ENCODE data around the gene COL6A3.

Gene COL6A3

DNA sequence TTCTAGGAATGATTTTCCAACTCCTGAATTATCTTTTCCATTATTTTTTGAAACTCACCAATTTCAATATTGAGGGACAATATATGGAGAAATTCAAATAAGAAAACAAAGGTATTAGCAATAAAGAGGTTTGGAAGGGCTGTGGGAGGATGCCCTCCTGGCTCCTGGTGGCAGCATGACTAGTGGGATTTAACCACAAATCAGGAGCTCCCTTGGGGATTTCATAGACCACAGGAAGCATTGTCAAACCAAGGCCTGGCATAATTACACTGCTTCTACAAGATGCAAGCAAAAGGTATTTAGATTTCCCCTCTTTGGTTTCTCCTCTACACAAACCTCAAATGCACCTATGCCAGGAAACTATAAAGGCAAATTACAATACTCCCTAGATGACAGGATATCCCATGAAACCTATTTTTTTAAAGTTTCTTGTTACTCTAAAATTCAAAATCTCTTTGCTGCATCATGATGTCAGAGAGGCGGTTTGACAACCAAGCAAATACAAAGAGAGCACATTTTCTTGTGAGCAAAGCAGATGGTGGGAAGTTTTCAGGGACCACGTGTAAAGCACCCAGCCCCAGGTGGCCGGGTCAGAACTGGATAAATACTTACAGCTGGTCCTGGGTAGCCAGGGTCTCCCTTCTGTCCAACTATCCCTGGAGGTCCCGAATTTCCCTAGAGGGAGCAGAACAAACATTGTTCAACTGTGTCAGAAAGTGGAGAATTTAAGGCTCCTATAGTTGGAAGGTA lies 67.9 kb downstream of the COL6A3 start:
- peak; percentile 49 for DNase-seq (ENCODE audit: low read depth)

DNA sequence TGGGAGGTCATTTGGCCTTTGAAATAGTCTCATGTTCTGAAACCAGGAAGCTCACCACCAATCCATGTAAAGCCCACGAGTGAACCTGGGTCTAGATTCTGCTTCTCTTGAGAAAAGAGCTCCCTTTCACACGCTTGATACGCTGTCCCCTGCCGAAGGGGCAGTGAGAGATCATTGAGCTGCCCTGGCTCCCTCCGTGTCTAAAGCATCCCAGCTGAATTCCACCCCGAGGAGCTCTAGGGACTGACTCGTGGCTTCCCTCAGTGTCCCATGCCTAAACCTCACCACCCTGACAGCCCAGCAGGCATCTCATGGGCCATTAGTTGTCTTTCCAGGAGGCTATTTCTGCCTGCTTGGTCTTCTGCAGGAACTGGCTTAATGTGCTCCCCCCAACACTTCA lies 68.6 kb downstream of the COL6A3 start:
- no peak for DNase-seq (ENCODE audit: low read depth)

DNA sequence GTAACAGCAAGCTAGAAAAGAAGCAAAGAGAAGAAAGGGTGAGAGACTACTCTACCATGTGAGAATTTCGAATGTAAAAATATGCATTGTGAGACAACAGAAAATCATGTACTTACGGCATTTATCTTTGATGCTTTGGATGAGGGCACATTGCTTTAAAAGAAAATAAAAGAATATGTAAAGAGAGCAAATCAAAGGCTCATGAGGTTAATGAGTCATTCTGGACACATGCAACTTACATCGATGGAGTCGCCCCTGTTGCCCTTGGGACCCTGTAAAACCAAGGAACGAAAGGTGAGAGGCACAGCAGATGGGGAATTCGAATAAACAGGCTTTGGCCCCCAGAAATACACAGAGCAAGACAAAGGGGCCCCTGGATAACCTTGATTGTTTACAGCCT lies 69.0 kb downstream of the COL6A3 start:
- no peak for DNase-seq (ENCODE audit: low read depth)

DNA sequence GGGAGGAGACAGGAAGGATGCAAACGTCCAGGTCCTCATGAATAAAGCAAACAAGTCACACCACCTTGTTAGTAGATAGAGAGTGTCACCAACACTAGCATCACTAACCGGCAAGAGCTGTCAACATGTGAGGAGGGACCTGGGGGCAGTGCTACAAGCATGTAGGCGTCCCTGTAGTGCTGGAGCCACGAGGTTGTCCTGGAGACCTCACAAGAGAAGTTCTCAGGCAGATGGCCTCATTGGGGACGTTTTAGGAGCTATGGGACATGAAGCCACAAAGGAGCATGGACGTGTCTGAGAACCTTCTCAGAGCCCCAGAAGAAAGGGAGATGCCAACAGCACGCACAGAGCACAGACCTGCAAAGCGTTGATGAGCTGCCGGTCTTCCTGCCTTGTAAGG lies 70.0 kb downstream of the COL6A3 start:
- no peak for DNase-seq (ENCODE audit: low read depth)

DNA sequence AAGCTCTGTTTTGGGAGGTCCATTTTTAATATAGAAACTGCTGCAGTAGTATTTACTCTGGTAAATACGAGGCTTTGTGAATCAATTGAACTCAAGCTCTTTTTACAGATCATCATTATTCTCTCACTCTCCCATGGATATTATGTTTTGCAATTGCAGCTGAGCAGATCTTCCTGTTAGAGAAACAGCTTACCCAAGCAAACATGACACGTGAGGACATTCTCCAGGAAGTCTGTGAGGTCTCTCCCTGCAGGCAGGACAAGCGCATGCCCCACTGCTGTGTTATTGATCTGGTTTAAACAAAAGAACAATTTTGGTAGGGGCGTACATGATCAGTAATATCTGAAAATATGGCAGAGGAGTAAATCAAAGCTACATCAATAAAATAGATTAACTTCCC lies 72.1 kb downstream of the COL6A3 start:
- no peak for DNase-seq (ENCODE audit: low read depth)

DNA sequence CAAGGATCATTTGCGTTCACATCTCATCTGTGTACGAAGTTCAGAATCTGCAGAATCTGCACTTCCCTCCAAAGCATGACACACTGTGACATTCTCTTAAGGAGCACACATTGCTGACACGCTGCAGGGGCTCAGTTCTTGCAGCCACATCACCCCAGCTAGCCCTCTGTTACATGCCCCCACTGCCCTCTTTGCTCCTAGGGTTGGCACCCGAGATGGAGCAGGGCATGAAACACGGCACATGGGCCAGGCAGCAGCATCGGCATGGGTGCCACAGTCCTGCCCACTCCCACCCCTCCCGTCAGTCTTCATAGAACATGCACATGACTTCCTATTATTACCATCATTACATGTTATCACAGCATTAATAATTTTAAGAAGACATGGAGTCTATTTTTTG lies 76.4 kb downstream of the COL6A3 start:
- no peak for DNase-seq (ENCODE audit: low read depth)

DNA sequence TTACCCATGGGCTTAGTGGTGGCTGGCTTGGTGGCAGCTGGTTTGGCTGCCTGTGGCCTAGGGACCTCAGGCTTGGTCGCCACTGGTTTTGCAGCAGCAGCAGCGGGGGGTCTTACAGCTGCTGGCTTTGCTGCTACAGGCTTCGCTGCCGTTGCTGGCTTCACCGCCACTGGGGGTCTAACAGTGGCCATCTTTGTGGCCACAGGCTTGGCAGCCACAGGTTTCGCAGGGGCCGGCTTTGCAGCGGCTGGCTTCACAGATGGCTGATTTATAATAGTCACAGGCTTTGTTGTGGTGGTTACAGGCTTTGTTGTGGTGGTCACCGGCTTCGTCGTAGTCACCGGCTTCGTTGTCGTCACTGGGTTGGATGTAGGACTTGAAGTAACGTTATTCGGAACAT lies 77.8 kb downstream of the COL6A3 start:
- no peak for DNase-seq (ENCODE audit: low read depth)

DNA sequence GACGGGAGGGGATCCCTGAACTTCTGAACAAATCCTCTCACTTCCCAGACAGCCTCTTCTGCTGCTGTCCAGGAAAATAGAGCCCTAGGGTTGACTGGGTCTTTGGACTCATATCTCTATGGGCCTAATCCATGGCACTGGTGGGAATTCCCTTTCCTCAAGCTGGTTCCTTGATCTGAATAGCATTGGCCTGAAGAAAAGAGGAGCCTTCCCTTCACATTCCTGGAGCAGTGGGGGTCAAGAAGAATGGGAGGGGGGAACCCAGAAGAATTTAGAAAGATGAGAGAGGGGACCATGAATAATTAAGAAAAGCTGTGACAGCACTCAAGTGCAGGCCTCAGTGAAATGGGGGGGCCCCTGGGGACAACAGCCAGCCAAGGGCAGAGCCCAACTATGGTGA lies 80.2 kb downstream of the COL6A3 start:
- no peak for DNase-seq (ENCODE audit: low read depth)

DNA sequence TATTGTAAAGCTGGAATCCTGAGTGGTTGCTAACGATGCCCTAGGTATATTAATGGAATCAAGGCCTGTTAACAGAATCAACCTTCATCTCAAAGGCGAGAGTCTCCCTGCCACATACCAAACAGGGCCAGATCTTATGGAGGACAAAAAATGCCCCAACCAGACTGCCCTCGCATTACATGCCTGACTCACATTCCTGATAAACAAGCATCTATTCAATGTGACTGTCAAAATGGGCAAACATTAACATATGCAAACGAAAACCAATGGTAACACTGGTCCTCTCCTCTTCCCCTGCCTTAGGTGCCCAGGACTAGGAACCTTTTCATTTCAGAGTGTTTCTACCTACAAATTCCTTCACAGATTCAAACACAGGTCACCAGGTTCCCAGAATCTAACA lies 83.4 kb downstream of the COL6A3 start:
- DNase-seq (ENCODE audit: low read depth): no peak

DNA sequence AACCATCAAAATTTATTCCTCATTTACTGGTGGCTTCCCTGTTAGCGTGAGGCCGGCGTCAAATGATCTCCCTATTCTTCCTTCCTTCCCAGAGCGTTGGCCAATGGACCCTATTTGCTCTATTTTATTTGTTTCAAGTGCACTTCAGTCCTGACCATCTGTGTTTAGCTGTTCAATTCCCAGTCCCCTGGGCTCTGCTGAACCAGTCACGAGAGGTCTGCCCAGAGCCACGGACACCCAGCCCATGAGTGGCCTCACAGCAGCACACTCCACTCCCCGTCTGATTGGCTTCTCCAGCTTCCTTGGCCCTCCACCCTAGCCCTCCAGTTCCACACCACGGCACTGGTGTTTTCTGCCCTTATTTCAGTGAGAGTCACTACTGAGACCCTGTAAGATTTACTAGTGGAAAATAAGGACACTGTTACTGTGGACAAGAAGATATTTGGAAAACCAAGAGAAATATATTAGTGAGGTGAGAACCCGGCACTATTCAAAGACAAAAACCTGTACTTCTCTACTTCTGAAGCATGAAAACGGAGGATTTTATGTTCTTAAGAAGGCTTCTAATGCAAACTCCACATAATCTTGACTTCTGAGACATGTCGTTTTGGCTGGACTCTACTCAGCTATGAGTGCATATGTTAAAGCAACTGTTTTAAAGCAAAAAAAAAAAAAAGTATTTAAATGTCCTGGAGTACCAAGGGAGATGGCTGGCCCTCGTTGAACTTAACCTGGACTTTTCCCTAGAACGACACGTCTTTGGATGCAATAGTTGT lies 86.6 kb downstream of the COL6A3 start:
- no peak for DNase-seq (ENCODE audit: low read depth)

DNA sequence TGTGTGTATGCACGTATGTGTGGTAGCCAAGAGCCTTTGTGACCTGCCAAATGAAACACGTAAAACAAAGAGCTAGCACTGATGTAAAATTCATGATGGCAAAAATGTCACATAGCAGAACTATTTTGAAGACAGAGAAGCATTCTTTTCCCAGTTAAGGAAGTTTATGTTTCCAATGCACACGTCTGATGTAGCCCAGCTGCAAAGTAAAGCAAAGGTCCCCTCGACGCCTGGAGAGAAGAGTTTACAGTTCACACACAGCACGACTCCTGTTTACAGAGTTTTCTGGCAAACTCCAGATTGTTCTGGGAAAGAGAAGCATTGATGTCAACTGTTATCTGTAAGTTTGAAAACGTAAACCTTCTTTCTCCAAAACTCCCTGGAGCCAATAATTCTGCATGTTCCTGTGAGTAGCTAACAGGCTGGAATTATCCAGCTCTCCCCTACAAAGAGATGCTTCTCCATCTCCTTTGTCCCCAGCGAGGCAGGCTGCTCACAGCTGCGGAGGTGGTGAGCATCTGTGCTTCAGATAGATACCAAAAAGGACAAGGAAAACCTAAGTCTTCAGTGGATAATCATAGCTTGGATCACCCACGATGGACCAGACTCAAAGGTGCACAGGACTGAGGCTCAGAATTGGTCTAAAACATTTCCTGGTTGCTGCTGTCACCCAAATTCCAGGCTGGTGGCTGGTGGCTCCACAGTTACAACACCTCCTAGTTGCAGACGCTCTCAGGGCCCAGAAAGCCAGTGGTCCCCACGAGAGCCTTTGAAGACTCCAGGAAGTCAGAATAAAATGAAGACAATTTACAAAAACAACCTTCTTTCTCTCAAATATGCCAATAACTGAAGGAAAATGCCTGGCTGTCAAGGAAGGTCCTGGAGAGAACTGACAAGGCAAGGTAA lies 87.4 kb downstream of the COL6A3 start:
- no peak for DNase-seq (ENCODE audit: low read depth)

DNA sequence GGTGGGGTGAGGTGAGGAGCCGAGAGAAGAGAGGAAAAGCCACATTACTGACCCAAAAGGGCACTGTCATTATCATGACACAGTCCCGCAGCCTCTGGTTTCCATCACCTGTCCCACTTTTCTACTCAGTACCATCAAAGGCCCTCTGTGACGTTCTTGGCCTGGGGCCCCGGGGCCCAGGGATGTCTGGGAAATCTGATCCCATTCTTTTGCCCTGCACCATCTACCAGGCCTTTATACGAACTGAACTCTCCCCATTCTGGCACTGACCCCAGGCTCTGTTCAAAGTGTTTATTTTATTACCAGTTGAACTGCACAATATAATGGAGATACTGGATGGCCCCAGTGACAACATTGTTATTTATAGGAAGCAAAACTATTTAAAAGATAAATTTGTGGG lies 89.1 kb downstream of the COL6A3 start:
- no peak for DNase-seq (ENCODE audit: low read depth)

DNA sequence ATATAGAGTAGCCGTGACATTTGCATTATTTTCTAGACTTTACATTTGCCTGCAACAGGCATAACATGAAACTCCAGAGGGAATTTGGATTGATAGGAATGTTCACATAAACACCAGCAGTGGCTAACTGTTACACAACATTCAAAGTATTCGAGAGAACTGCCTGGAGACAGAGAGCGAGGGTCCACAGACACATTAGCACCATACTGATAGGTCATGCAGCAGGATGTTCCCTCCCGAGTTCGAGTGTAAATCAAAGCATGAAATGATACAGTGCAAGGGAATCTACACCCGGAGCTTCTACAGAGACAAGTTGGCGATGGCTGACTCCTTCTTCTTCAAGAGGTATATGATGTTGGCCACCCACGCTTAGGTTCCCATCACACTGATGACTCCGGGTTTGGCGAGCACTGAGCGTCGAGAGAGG lies 89.5 kb downstream of the COL6A3 start:
- no peak for DNase-seq (ENCODE audit: low read depth)

DNA sequence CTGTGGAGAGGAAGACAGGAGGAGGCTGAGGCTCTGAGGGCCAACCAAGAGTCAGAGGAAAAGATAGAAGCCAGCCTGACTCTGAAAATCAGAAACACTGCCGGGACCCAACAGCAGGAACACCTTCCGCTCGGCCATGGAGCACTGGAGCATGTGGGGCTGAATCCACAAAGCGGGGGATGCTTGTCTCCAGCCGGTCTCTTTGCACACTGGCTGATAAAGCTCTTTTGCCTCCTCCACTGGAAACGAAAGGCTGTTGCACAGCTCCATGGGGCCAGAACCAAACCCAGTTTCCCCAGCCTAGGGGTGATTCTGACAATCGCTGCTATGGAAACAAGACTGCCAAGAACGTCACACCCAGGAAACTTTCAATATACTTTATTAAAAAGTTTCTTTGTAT lies 90.3 kb downstream of the COL6A3 start:
- no peak for DNase-seq (ENCODE audit: low read depth)

DNA sequence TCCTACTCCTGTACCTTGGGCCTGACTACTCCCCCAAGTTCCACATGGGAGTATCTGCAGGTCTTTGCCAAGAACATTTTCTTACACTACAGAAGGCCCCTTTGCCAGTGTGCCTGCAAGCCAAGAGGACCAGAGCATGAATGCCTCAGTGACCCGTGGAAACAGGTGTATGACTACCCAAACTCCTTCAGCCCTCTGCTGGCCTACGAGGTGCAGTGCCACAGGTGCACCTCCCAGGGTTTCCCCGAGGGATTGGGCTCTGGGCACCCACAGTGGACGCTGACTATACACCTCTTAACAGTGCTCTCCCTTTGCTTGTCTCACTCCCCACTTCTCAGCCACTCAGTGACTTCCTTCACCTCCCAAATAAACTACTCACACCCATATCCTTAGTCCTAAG lies 91.4 kb downstream of the COL6A3 start:
- DNase-seq (ENCODE audit: low read depth): peak; percentile 62

DNA sequence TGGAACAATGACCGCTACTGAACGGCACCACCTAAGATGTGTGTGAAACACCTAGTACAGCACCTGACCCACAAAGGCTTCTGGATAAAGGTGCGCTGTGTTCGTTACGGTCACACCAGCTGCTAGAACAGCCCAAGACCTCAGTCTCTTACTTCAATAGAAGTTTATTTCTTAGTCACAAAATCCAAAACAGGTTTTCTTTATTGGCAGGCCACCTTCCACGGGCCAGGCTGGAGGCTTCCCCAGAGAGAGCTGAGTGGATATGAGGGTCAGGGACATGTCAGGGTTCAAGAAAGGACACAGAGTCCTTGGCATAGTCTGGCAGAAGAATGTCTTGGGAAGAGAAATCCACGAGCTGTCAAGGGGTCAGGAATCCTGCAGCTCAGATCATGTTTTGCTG lies 92.2 kb downstream of the COL6A3 start:
- DNase-seq (ENCODE audit: low read depth): no peak

DNA sequence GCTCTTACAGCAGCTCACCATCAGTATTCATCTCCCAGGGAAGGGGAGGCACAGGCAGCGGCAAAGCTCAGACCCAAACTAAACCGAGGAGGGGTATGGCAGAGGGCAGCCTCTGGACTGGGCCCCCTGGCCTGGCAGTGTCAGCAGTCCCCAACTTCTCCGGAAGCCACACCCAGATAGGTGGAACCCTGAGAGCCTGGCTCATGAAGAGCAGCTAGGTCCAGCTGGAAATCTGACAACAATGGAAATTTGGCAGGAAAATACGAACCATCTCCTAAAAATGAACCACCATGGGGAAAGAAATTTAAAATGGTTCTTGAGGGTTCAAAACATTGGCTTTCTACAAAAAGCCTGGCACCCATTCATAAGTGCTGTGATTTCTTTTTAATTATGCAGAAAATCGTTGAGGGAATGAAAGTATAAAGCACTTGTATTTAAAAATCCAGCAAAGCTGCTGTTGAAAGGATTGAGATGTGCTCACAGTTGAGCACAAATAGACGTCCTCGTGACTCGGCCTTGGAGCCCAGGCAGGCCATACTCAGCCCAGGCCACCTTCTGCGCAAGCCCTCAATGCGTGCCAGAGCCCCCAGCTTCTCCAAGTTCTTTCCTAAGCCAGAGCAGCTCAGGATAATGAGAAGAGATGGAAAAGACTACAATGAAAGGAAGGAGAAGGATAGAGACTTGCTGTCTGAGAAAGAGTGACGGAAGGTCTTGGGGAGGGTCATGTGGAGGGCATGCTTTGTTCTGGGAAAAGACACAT lies 93.0 kb downstream of the COL6A3 start:
- no peak for DNase-seq (ENCODE audit: low read depth)

DNA sequence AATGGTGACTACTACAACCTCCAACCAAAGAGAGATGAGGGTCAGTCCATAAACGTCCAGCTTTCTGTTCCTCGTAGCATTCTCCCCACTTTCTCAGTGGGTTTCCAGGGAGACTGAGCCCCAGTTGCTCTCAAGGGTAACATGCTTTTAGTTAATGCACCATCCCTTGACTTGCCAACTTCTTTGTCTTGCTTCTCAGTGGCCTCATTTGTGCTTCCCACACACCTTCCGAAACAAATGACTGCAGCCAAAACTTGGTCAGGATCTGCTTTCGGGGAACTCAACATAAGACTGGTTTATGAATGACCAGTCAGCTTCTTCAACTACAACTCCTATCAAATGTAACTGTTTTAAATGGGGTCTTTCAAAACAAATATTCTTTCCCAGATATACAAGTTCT lies 94.1 kb downstream of the COL6A3 start:
- DNase-seq (ENCODE audit: low read depth): no peak

DNA sequence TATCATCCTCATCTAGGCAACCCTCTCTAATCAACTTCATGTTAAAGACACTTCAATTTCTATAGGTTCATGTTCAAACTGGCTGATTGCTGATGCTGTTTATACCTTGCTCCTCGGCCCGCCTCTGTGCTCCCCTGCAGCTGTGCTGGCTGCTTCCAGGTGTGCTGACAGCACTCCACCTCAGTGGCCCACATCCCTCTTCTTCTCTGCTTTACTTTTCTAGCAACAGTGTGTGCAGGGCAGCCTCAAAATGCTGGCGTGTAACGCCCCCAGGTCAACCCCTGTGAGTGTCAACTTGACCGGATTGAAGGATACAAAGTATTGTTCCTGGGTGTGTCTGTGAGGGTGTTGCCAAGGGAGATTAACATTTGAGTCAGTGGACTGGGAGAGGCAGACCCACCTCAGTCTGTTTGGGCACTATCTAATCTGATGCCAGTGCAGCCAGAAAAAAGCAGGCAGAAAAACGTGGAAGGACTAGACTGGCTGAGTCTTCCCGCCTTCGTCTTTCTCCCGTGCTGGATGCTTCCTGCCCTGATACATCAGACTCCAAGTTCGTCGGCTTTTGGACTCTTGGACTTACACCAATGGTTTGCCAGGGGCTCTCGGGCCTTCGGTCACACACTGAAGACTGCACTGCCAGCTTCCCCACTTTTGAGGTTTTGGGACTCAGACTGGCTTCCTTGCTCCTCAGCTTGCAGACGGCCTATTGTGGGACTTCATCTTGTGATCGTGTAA lies 94.7 kb downstream of the COL6A3 start:
- DNase-seq (ENCODE audit: low read depth): no peak

DNA sequence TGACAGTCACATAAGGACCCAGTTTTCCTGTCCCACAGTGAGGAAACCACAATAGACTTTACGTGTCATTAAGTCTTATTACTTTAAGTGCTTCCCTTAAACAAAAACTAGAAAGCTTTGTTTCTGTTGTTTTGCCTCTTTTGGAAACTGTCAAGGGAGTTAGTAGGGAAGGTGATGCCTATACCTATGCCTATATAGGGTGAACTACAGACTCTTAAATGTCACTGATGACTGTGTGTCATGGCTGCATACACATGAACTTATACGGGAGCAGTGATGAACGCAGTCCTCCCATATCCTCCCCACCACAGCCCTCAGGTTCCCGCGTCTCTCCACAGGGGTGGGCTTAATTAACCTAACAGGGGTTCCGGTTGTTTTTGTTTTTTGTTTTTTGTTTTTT lies 97.6 kb downstream of the COL6A3 start:
- DNase-seq (ENCODE audit: low read depth): no peak

DNA sequence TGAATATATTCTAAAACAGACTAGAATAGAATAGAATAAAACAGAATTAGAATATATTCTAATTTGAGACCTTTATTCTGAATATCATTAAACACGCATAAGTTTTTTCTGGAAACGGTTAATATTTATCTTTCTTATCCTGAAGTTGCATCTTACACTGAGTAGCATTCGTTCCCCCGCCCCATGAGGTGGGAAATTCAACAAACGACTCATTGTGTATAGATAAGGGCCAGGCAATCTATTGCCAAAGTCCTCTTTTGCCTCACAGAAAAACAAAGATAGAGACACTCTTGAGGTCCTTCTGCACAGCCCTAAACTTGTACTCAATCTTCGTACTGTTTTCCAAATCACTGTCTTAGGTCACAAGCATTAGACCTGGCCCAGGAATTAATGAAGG lies 98.1 kb downstream of the COL6A3 start:
- no peak for DNase-seq (ENCODE audit: low read depth)
